HepG2 (cell line): ENCODE measurements around the gene HAGH.

Source experiments
- NCOA2 ChIP-seq: sonication (generic); formaldehyde crosslinking; IDR thresholded peaks from 2 replicates; pipeline ENCODE4 v1.8.0; 2022; ENCODE audit warnings: inconsistent platforms
- NFYB ChIP-seq: sonication (generic); formaldehyde crosslinking; IDR thresholded peaks from 2 replicates; pipeline ENCODE4 v1.4.0; 2020; ENCODE audit warnings: missing genetic modification reagents
- TF ChIP-seq, protein P1 (sequence below): sonication (generic); formaldehyde crosslinking; IDR thresholded peaks from 2 replicates; pipeline ENCODE4 v1.4.0; 2020; ENCODE audit warnings: missing genetic modification reagents, borderline replicate concordance

DNA sequence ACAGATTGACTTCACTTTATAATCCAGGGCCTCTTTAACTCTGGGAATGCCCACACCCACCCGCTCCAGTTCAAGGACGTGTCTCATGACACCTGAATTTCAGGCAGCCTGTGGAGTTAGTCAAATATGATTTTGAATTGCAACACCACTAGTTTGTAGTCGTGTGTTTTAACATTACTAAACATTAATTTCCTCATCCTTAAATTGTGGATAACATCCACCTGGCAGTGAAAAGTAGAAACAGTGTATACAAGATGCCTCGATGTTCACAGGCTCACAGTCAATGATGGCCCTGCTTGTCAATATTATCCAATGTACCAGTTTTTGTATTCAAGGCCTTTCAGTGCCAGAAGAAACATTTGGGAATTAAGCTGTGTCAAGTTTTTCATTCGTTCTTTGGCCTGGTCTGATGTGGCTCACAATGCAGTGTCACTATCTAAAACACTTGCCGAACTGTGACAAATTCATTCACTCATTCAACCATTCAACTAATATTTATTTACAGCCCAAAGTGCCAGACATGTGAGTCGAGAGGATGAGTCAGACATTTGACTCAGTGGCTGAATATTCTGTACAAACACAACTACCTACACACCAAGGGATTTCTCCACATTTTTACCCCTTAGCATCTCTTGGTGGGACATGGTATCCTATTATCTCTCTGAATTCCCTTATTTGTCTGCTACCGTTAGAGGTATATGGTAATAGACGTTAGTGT lies 43.9 kb upstream of the HAGH start:
- TF ChIP-seq, protein P1, sequence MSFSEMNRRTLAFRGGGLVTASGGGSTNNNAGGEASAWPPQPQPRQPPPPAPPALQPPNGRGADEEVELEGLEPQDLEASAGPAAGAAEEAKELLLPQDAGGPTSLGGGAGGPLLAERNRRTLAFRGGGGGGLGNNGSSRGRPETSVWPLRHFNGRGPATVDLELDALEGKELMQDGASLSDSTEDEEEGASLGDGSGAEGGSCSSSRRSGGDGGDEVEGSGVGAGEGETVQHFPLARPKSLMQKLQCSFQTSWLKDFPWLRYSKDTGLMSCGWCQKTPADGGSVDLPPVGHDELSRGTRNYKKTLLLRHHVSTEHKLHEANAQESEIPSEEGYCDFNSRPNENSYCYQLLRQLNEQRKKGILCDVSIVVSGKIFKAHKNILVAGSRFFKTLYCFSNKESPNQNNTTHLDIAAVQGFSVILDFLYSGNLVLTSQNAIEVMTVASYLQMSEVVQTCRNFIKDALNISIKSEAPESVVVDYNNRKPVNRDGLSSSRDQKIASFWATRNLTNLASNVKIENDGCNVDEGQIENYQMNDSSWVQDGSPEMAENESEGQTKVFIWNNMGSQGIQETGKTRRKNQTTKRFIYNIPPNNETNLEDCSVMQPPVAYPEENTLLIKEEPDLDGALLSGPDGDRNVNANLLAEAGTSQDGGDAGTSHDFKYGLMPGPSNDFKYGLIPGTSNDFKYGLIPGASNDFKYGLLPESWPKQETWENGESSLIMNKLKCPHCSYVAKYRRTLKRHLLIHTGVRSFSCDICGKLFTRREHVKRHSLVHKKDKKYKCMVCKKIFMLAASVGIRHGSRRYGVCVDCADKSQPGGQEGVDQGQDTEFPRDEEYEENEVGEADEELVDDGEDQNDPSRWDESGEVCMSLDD (CRISPR knock-in tag), result no peak
- TF ChIP-seq NFYB (CRISPR knock-in tag), result no peak
- TF ChIP-seq NCOA2 (CRISPR knock-in tag), result peak; percentile 66
